HEK293 (cell line): ENCODE results near the gene PI4KA.
A peak's percentile ranks its signal among the peaks of the same experiment; 100 is the strongest.

Experiments used
- CTCF ChIA-PET: fragments of 350-600 bp; formaldehyde crosslinking; extraction: SDS; loops from one replicate; lab custom pipeline; 2021; ENCODE audit warnings: antibody characterized with exemption; lab: Yijun Ruan, JAX
- POLR2A ChIA-PET: fragments of 300-600 bp; formaldehyde crosslinking; extraction: SDS; loops from one replicate; lab custom pipeline; 2020; ENCODE audit warnings: antibody characterized with exemption, inconsistent platforms; lab: Yijun Ruan, JAX
- H3K27ac ChIP-seq: fragments of 200-500 bp; sonication (Bioruptor generic); 2 replicates; pipeline ENCODE4 v1.5.1; 2014; ENCODE audit warnings: low read depth, low read length, control low read depth, inconsistent platforms; ENCODE audit errors: extremely low read depth
- H3K36me3 ChIP-seq, 2 experiments: fragments of 200-500 bp in 1 of 2; sonication (Bioruptor generic) in 1 of 2; 1 replicate in 1 of 2; 2 replicates in 1 of 2; pipeline ENCODE4 v1.5.1; 2014 to 2017; ENCODE audit warnings: inconsistent platforms in 2 of 2, low read length in 2 of 2; ENCODE audit not compliant: control insufficient read depth in 2 of 2, insufficient read depth in 1 of 2
- H3K4me1 ChIP-seq: fragments of 200-500 bp; sonication (Bioruptor generic); 2 replicates; pipeline ENCODE4 v1.5.1; 2014; ENCODE audit warnings: mild to moderate bottlenecking, low read length, inconsistent platforms; ENCODE audit not compliant: control insufficient read depth, insufficient read depth
- H3K4me3 ChIP-seq: 2 replicates; pipeline ENCODE4 v1.5.1; 2011; ENCODE audit warnings: low read depth, mild to moderate bottlenecking, control low read depth, low read length, moderate library complexity
- H3K9me3 ChIP-seq: fragments of 200-500 bp; sonication (Bioruptor generic); 2 replicates; pipeline ENCODE4 v1.5.1; 2014; ENCODE audit warnings: low read depth, low read length, inconsistent platforms; ENCODE audit not compliant: control insufficient read depth, insufficient read depth
- GLIS2 ChIP-seq: fragments of 450-650 bp; formaldehyde crosslinking; IDR thresholded peaks from 2 replicates; pipeline ENCODE4 v1.5.1; 2016; ENCODE audit warnings: missing biosample characterization, missing genetic modification characterization
- IKZF3 ChIP-seq: fragments of 450-650 bp; IDR thresholded peaks from 2 replicates; pipeline ENCODE4 v1.5.0; 2018; ENCODE audit warnings: missing biosample characterization, mild to moderate bottlenecking, missing genetic modification characterization, moderate library complexity
- KLF1 ChIP-seq: fragments of 450-650 bp; formaldehyde crosslinking; IDR thresholded peaks from 2 replicates; pipeline ENCODE4 v1.5.1; 2016; ENCODE audit warnings: missing biosample characterization, missing genetic modification characterization
- KLF9 ChIP-seq: fragments of 450-650 bp; formaldehyde crosslinking; IDR thresholded peaks from 2 replicates; pipeline ENCODE4 v1.5.1; 2016; ENCODE audit warnings: missing biosample characterization, missing genetic modification characterization, low read depth
- OVOL3 ChIP-seq: fragments of 450-650 bp; formaldehyde crosslinking; IDR thresholded peaks from 2 replicates; pipeline ENCODE4 v1.5.1; 2016; ENCODE audit warnings: missing biosample characterization, missing genetic modification characterization
- RBAK ChIP-seq: fragments of 450-650 bp; formaldehyde crosslinking; IDR thresholded peaks from 2 replicates; pipeline ENCODE4 v1.5.1; 2016; ENCODE audit warnings: missing biosample characterization, missing genetic modification characterization
- SALL2 ChIP-seq: fragments of 450-650 bp; formaldehyde crosslinking; IDR thresholded peaks from 2 replicates; pipeline ENCODE4 v1.5.0; 2017; ENCODE audit warnings: missing biosample characterization, mild to moderate bottlenecking, missing genetic modification characterization, borderline replicate concordance
- SCRT2 ChIP-seq: fragments of 450-650 bp; formaldehyde crosslinking; IDR thresholded peaks from 2 replicates; pipeline ENCODE4 v1.5.1; 2016; ENCODE audit warnings: missing biosample characterization, missing genetic modification characterization
- ZBTB20 ChIP-seq: fragments of 450-650 bp; formaldehyde crosslinking; IDR thresholded peaks from 2 replicates; pipeline ENCODE4 v1.5.1; 2016; ENCODE audit warnings: missing biosample characterization, missing genetic modification characterization
- ZEB2 ChIP-seq: fragments of 450-650 bp; formaldehyde crosslinking; IDR thresholded peaks from 2 replicates; pipeline ENCODE4 v1.5.1; 2016; ENCODE audit warnings: missing biosample characterization, missing genetic modification characterization
- ZNF202 ChIP-seq: fragments of 450-650 bp; formaldehyde crosslinking; IDR thresholded peaks from 2 replicates; pipeline ENCODE4 v1.5.1; 2016; ENCODE audit warnings: missing biosample characterization, missing genetic modification characterization, borderline replicate concordance
- ZNF335 ChIP-seq: fragments of 450-650 bp; formaldehyde crosslinking; conservative IDR thresholded peaks from 2 replicates; pipeline ENCODE4 v1.5.1; 2016; ENCODE audit warnings: missing biosample characterization, missing genetic modification characterization
- ZNF366 ChIP-seq: fragments of 450-650 bp; formaldehyde crosslinking; conservative IDR thresholded peaks from 2 replicates; pipeline ENCODE4 v1.5.1; 2016; ENCODE audit warnings: missing biosample characterization, missing genetic modification characterization
- ZNF37A ChIP-seq: fragments of 450-650 bp; IDR thresholded peaks from 2 replicates; pipeline ENCODE4 v1.5.1; 2018; ENCODE audit warnings: missing biosample characterization, missing genetic modification characterization
- ZNF391 ChIP-seq: fragments of 450-650 bp; formaldehyde crosslinking; IDR thresholded peaks from 2 replicates; pipeline ENCODE4 v1.5.1; 2016; ENCODE audit warnings: low read depth, missing biosample characterization, missing genetic modification characterization, borderline replicate concordance
- ZNF521 ChIP-seq: fragments of 450-650 bp; formaldehyde crosslinking; IDR thresholded peaks from 2 replicates; pipeline ENCODE4 v1.5.1; 2017; ENCODE audit warnings: missing biosample characterization, mild to moderate bottlenecking, missing genetic modification characterization
- ZNF610 ChIP-seq: fragments of 450-650 bp; formaldehyde crosslinking; IDR thresholded peaks from 2 replicates; pipeline ENCODE4 v1.5.1; 2016; ENCODE audit warnings: missing biosample characterization, missing genetic modification characterization, borderline replicate concordance
- ZNF660 ChIP-seq: fragments of 450-650 bp; IDR thresholded peaks from 2 replicates; pipeline ENCODE4 v1.5.1; 2018; ENCODE audit warnings: missing biosample characterization, mild to moderate bottlenecking, missing genetic modification characterization
- ZNF791 ChIP-seq: fragments of 450-650 bp; formaldehyde crosslinking; IDR thresholded peaks from 2 replicates; pipeline ENCODE4 v1.5.1; 2016; ENCODE audit warnings: missing biosample characterization, missing genetic modification characterization
- TF ChIP-seq, protein P1 (sequence below): fragments of 450-650 bp; formaldehyde crosslinking; IDR thresholded peaks from 2 replicates; pipeline ENCODE4 v1.5.1; 2016; ENCODE audit warnings: missing biosample characterization, missing genetic modification characterization
- TF ChIP-seq, protein P2 (sequence below): fragments of 450-650 bp; formaldehyde crosslinking; IDR thresholded peaks from 2 replicates; pipeline ENCODE4 v1.5.1; 2016; ENCODE audit warnings: missing biosample characterization, missing genetic modification characterization

The PI4KA gene

DNA sequence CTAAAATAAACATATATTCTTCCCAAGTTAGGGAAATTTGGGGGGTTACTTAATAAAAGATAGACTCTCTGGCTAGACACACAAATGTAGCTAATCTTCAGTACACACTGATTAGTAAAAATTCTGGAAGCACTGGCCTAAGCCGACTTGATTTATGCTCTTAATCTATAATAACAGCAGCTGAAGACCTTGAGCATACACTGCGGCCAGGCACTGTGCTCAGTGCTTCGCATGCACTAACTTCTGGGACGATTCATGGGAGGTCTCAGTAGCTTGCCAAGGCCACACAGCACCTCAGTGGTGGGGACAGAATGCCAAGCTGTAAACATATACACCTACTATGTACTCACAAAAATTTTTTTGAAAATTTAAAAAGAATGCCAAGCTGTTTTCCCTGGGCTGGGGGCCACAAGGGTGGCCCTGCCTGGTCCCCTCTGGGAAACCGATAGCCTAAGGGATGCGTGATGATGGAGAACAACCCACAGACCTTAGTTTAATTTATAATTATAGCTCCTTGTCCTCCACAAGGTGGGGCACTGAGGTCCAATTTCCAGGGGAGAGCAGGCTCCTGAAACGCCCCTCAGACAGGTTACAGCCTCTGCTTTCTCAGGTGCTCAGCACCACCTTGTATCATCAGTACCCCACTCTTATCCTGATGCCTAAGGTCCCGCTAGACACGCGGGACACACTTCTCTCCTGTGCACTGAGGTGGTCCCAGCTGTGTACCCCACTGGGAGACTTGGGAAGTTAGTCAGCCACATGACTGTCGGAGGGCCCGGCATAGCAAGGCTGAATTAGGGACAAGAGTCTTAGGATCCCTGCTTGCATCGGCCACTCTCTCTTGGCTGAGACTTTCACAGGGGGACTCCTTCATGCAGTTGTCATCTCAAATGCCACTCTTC lies 64.6 kb downstream of the PI4KA start (continued):
- no peak for TF ChIP-seq ZNF791 (tag by site-specific recombination)
- no peak for TF ChIP-seq KLF9 (tag by site-specific recombination)
- no peak for TF ChIP-seq ZNF37A (tag by site-specific recombination)
- TF ChIP-seq, protein P1, sequence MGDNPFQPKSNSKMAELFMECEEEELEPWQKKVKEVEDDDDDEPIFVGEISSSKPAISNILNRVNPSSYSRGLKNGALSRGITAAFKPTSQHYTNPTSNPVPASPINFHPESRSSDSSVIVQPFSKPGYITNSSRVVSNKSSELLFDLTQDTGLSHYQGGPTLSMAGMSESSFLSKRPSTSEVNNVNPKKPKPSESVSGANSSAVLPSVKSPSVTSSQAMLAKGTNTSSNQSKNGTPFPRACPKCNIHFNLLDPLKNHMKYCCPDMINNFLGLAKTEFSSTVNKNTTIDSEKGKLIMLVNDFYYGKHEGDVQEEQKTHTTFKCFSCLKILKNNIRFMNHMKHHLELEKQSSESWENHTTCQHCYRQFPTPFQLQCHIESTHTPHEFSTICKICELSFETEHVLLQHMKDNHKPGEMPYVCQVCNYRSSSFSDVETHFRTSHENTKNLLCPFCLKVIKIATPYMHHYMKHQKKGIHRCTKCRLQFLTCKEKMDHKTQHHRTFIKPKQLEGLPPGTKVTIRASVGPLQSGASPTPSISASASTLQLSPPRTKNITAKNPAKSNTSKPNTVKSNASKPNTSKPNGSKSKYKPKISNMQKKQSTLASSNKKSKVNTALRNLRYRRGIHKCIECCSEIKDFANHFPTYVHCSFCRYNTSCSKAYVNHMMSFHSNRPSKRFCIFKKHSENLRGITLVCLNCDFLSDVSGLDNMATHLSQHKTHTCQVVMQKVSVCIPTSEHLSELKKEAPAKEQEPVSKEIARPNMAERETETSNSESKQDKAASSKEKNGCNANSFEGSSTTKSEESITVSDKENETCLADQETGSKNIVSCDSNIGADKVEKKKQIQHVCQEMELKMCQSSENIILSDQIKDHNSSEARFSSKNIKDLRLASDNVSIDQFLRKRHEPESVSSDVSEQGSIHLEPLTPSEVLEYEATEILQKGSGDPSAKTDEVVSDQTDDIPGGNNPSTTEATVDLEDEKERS (tag by site-specific recombination): no peak
- no peak for TF ChIP-seq OVOL3 (tag by site-specific recombination)
- TF ChIP-seq ZNF660 (tag by site-specific recombination): no peak
- TF ChIP-seq ZEB2 (tag by site-specific recombination): no peak
- TF ChIP-seq IKZF3 (tag by site-specific recombination): no peak
- no peak for TF ChIP-seq ZBTB20 (tag by site-specific recombination)
- TF ChIP-seq, all 188 proteins: peak for 0

- Histone ChIP-seq H3K36me3 (peaks cover 10 to 80% of the 10 kb centered on the region in 2 experiments; a peak in 2 of 3 replicates), H3K4me3 (no peak overlapping the region), H3K4me1 (no peaks in the 10 kb centered on the region), H3K27ac (no peak overlapping the region), H3K9me3 (no peaks in the 10 kb centered on the region)
- POLR2A ChIA-PET: interaction anchor here (0.5 kb wide), 1 partner anchor 32 kb away, joined by 4 read pairs; no protein-coding TSS in a partner anchor
- TF ChIP-seq ZNF335 (tag by site-specific recombination): no peak
- TF ChIP-seq KLF1: peak; percentile 27; the same call in 1 of the 2 replicates
- CTCF ChIA-PET: interaction anchor here (0.6 to 4.2 kb wide), 6 partner anchors 8 to 583 kb away, joined by 3 to 34 read pairs (median 6); no protein-coding TSS in a partner anchor
Observed at GRCh38 chr22:20792966-20793728, 65.5 kb downstream of the PI4KA start.

DNA sequence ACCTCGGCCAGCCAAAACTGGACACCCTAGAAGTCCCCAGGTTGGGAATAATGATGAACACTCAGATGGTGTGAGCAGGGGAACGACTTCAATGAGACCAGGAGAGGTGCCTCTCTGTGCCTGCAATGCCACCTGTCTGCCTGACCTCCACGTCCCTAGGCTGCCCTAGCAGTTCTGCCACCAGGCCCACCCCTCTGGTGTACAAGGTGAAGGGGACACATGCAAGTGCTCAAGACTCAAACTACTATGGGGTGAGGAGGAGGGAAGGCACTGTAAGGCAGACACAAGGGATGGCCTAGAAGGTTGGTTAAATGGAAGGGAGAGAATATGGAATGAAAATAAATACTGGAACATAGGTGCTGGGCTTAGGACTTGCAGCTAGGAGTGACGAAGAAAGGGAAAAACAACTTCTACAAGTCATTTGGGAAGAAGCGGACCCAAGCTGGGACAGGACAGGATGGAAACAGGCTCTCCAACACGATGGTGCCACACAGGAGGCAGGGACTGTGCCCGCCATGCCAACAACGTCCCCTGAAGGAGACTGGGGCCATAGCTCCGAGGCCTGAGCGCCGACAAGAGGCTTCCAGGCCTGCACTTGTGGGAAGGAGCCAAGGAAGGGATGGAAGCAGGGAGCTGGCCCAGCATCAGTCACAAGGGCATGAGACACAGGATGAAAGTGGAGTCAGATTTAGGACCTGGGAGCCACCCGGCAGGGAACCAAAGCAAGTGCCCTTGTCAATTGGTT lies 66.2 kb downstream of the PI4KA start:
- CTCF ChIA-PET: interaction anchor here (0.9 to 4.2 kb wide), 3 partner anchors 8 to 93 kb away, joined by 4 to 34 read pairs (median 15); no protein-coding TSS in a partner anchor
- TF ChIP-seq ZNF521 (tag by site-specific recombination) (no peak), SCRT2 (tag by site-specific recombination) (no peak), ZNF202 (tag by site-specific recombination) (no peak), RBAK (tag by site-specific recombination) (no peak), ZNF391 (tag by site-specific recombination) (no peak), ZNF610 (tag by site-specific recombination) (no peak), KLF1 (no peak), ZNF366 (no peak), SALL2 (tag by site-specific recombination) (no peak), GLIS2 (tag by site-specific recombination) (no peak)
- TF ChIP-seq, protein P2, sequence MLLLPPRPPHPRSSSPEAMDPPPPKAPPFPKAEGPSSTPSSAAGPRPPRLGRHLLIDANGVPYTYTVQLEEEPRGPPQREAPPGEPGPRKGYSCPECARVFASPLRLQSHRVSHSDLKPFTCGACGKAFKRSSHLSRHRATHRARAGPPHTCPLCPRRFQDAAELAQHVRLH (tag by site-specific recombination): no peak
- Histone ChIP-seq H3K36me3 (peaks cover 10 to 80% of the 10 kb centered on the region in 2 experiments; a peak in 2 of 3 replicates), H3K27ac (no peak overlapping the region), H3K4me1 (no peaks in the 10 kb centered on the region), H3K9me3 (no peaks in the 10 kb centered on the region), H3K4me3 (no peak overlapping the region)
- POLR2A ChIA-PET: no interaction called here
